Smooth muscle cell (in vitro differentiated cells): ENCODE measurements around the gene SMCHD1. TPM values are rescaled to one million over a fixed set of nuclear protein-coding genes. Genes with fewer than 3 reads are reported as not detected.
"Not testable (repeated sequence)": the region's sequence is repeated elsewhere in the genome, so short reads cannot be mapped to it uniquely, and the experiment has no call there.

Experiments used
- DNase-seq: peaks from one replicate; lab custom pipeline; 2025; ENCODE audit not compliant: unreplicated experiment; lab: John Stamatoyannopoulos, UW
- H2AFZ ChIP-seq: fragments of 200-600 bp; sonication (generic); 2 replicates; pipeline ENCODE4 v1.6.0; 2016; ENCODE audit warnings: antibody characterized with exemption, low read depth, mild to moderate bottlenecking
- H3F3A ChIP-seq: fragments of 200-600 bp; sonication (generic); 2 replicates; pipeline ENCODE4 v1.6.0; 2017; ENCODE audit warnings: antibody characterized with exemption, low read depth
- H3K27ac ChIP-seq: fragments of 200-600 bp; sonication (generic); 2 replicates; pipeline ENCODE4 v1.5.1; 2016; ENCODE audit warnings: low read depth, mild to moderate bottlenecking
- H3K27me3 ChIP-seq: fragments of 200-600 bp; sonication (generic); 2 replicates; pipeline ENCODE4 v1.6.1; 2016; ENCODE audit warnings: low read depth, mild to moderate bottlenecking
- H3K36me3 ChIP-seq: fragments of 200-600 bp; sonication (generic); 2 replicates; pipeline ENCODE4 v1.5.1; 2016; ENCODE audit warnings: low read depth
- H3K4me1 ChIP-seq: fragments of 200-600 bp; sonication (generic); 2 replicates; pipeline ENCODE4 v1.5.1; 2016; ENCODE audit warnings: low read depth
- H3K4me2 ChIP-seq: fragments of 200-600 bp; sonication (generic); 2 replicates; pipeline ENCODE4 v1.6.0; 2016; ENCODE audit warnings: mild to moderate bottlenecking
- H3K4me3 ChIP-seq: fragments of 200-600 bp; sonication (generic); 2 replicates; pipeline ENCODE4 v1.5.1; 2016; ENCODE audit warnings: mild to moderate bottlenecking
- H3K79me2 ChIP-seq: fragments of 200-600 bp; sonication (generic); 2 replicates; pipeline ENCODE4 v1.6.0; 2016; ENCODE audit warnings: low read depth, mild to moderate bottlenecking
- H3K9ac ChIP-seq: fragments of 200-600 bp; sonication (generic); 2 replicates; pipeline ENCODE4 v1.6.0; 2016; ENCODE audit warnings: low read depth
- H3K9me3 ChIP-seq: fragments of 200-600 bp; sonication (generic); replicated peaks from 2 replicates; pipeline ENCODE4 v1.5.1; 2016; ENCODE audit warnings: low read depth
- H4K20me1 ChIP-seq: fragments of 200-600 bp; sonication (generic); 2 replicates; pipeline ENCODE4 v1.6.0; 2016; ENCODE audit warnings: low read depth
- WGBS: methylation state at CpG from one replicate; pipeline ENCODE4 v1.1.7; 2016; ENCODE audit warnings: low lambda C conversion rate; 5-methylcytosine and 5-hydroxymethylcytosine counted together
- polyA plus RNA-seq: library from polyadenylated mRNA; unstranded; fragments of >200 nt; fragmentation: Nextera tagmentation; extraction: Ambion mirVana; gene quantifications from 2 replicates; pipeline ENCODE4 v1.2.1, GENCODE V29; 2016
- total RNA-seq: library from RNA; depleted of rRNA; stranded (reverse); fragments of >200 nt; gene quantifications from 2 replicates; pipeline ENCODE4 v1.2.3, GENCODE V29; 2014
- TF ChIP-seq, protein P1 (sequence below): fragments of 200-600 bp; sonication (generic); IDR thresholded peaks from 2 replicates; pipeline ENCODE4 v1.5.1; 2017; ENCODE audit warnings: borderline replicate concordance, mild to moderate bottlenecking, antibody characterized with exemption; ENCODE audit not compliant: insufficient read depth, poor library complexity, severe bottlenecking

SMCHD1 gene
- total and polyA plus RNA-seq, 2 experiments from 2014 or later: 5.9 to 46.3 TPM

DNA sequence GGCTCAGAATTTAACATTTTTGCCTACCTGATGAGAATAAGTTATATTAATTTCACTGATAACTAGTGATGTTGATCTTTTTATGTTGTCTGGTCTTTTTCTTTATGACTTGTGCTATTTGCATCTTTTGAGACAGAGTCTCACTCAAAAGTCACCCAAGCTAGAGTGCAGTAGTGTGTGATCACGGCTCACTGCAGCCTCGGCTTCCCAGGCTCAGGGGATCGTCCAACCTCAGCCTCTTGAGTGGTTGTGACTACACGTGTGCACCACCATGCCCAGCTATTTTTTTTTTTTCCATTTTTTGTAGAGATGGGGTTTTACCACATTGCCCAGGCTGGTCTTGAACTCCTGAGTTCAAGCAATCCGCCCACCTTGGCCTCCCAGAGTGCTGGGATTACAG is 7.5 kb downstream of the SMCHD1 start:
- DNase-seq: no peak
- TF ChIP-seq, protein P1, sequence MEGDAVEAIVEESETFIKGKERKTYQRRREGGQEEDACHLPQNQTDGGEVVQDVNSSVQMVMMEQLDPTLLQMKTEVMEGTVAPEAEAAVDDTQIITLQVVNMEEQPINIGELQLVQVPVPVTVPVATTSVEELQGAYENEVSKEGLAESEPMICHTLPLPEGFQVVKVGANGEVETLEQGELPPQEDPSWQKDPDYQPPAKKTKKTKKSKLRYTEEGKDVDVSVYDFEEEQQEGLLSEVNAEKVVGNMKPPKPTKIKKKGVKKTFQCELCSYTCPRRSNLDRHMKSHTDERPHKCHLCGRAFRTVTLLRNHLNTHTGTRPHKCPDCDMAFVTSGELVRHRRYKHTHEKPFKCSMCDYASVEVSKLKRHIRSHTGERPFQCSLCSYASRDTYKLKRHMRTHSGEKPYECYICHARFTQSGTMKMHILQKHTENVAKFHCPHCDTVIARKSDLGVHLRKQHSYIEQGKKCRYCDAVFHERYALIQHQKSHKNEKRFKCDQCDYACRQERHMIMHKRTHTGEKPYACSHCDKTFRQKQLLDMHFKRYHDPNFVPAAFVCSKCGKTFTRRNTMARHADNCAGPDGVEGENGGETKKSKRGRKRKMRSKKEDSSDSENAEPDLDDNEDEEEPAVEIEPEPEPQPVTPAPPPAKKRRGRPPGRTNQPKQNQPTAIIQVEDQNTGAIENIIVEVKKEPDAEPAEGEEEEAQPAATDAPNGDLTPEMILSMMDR: no peak
- Histone ChIP-seq H3K27ac (no peak overlapping the region), H3K9me3 (no peaks in the 10 kb centered on the region), H3K4me2 (no peak overlapping the region), H4K20me1 (peaks cover 94% of the 10 kb centered on the region), H3K4me3 (no peak overlapping the region), H3K4me1 (peaks cover 7% of the 10 kb centered on the region), H3K27me3 (no peaks in the 10 kb centered on the region), H3K79me2 (peaks cover 89% of the 10 kb centered on the region), H3K36me3 (peaks cover 17% of the 10 kb centered on the region), H3K9ac (no peak overlapping the region), H3F3A (peaks cover 4% of the 10 kb centered on the region), H2AFZ (no peak overlapping the region)
- WGBS: 95% methylated on average over 5 of the region's 5 CpGs

DNA sequence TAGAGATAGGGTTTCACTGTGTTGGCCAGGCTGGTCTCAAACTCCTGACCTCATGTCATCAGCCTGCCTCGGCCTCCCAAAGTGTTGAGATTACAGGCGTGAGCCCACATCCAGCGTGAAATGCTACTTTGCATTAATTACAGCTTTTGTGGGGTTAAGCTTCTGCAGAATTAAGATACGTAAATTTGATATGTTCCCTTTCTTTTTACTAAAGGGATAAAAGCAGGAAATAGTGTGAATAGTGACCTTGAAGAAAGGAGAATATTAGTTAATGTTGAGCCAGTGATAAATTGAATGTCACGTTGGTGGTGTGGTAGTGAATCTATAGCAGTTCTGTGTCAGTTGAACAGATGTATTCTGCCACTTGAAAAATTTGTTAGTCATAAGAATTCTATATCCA is 16.9 kb downstream of the SMCHD1 start:
- Histone ChIP-seq H3K27me3 (no peaks in the 10 kb centered on the region), H3K4me3 (no peak overlapping the region), H3K36me3 (peaks cover 39% of the 10 kb centered on the region), H2AFZ (no peak overlapping the region), H3K9ac (no peak overlapping the region), H3K27ac (no peak overlapping the region), H3K9me3 (no peaks in the 10 kb centered on the region), H4K20me1 (peaks cover 94% of the 10 kb centered on the region), H3K79me2 (peaks cover 16% of the 10 kb centered on the region), H3F3A (no peaks in the 10 kb centered on the region), H3K4me1 (no peaks in the 10 kb centered on the region), H3K4me2 (no peak overlapping the region)
- WGBS: 98% methylated on average over 5 of the region's 5 CpGs
- TF ChIP-seq, protein P1: no peak
- DNase-seq: no peak

DNA sequence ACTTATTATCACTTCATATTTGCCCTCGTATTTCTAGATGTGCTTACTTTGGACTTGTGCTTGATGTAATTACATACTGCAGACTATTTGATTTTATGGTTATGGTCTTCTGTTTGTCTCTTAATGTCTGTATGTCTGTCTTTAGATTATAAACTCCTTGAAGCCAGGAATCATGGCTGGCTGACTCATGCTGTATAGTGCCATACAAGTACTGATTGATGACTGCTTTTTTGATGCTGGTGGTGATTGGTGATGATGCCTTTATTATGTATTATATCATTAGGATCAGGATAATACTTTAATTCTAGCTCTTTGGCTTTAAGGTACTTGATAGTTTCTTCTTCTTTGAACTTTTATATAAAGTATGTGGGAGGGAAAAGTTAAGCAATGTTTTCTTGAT is 17.3 kb downstream of the SMCHD1 start:
- Histone ChIP-seq H3K4me1 (no peaks in the 10 kb centered on the region), H2AFZ (no peak overlapping the region), H3K9me3 (no peaks in the 10 kb centered on the region), H3K27me3 (no peaks in the 10 kb centered on the region), H3K4me2 (no peak overlapping the region), H4K20me1 (peaks cover 97% of the 10 kb centered on the region), H3K36me3 (peaks cover 37% of the 10 kb centered on the region), H3K9ac (no peak overlapping the region), H3K79me2 (peaks cover 14% of the 10 kb centered on the region), H3F3A (no peaks in the 10 kb centered on the region), H3K4me3 (no peak overlapping the region), H3K27ac (no peak overlapping the region)
- TF ChIP-seq, protein P1: no peak
- 97% methylated on average over 1 of the region's 1 CpG for WGBS
- no peak for DNase-seq

DNA sequence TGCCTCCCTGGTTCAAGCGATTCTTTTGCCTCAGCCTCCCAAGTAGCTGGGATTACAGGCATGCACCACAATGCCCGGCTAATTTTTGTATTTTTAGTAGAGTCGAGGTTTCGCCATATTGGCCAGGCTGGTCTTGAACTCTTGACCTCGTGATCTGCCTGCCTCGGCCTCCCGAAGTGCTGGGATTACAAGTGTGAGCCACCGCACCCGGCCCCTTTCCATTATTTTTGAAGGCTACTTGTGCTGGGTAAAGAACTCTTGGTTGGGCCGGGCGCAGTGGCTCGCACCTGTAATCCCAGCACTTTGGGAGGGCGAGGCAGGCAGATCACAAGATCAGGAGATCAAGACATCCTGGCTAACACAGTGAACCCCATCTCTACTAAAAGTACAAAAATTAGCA is 23.4 kb downstream of the SMCHD1 start:
- H3K36me3 ChIP-seq, H3K9ac ChIP-seq: not testable (repeated sequence)

More for the DNA sequence above, 23.4 kb downstream of the SMCHD1 start:
- not testable (repeated sequence) for H3F3A ChIP-seq, H3K27me3 ChIP-seq, H3K4me3 ChIP-seq, H3K9me3 ChIP-seq, H3K4me2 ChIP-seq, H3K4me1 ChIP-seq, DNase-seq, H3K27ac ChIP-seq, H2AFZ ChIP-seq
- Histone ChIP-seq H4K20me1 (peaks cover 96% of the 10 kb centered on the region), H3K79me2 (peaks cover 26% of the 10 kb centered on the region)
- whole genome bisulfite sequencing: 98% methylated on average over 13 of the region's 13 CpGs
